Endothelial cell of umbilical vein (primary cell): Measurements from ENCODE around the gene NFATC2. TPM values are rescaled to one million over a fixed set of nuclear protein-coding genes. Genes with fewer than 3 reads are reported as not detected.

Source experiments
- BruUV-seq: library from RNA; stranded (reverse); fragments of 400-500 nt; replicated peaks from 2 replicates; lab custom pipeline; 2021; lab: Mats Ljungman, UMichigan
- CTCF ChIA-PET: fragments of 300-600, 350-600 bp; sonication (Branson Sonifier 250); formaldehyde crosslinking; loops from one replicate; lab custom pipeline; 2021; ENCODE audit warnings: antibody characterized with exemption, inconsistent platforms; lab: Charles Lee
- POLR2A ChIA-PET: fragments of 300-600, 350-600 bp; sonication (Branson Sonifier 250); formaldehyde crosslinking; loops from one replicate; lab custom pipeline; 2021; ENCODE audit warnings: antibody characterized with exemption, inconsistent platforms; lab: Charles Lee
- DNase-seq: peaks from one replicate; pipeline ENCODE4 v3.0.0-alpha.2; 2011; ENCODE audit warnings: low read depth, low spot score
- FAIRE-seq: peaks from 2 replicates; lab custom pipeline; 2011; peaks lifted over from hg19 to GRCh38; lab: Jason Lieb, UNC
- H2AFZ ChIP-seq: 2 replicates; pipeline ENCODE4 v1.6.0; 2012; ENCODE audit warnings: low read depth, low read length, control low read depth, inconsistent platforms
- H3K27ac ChIP-seq: 2 replicates; pipeline ENCODE4 v1.5.1; 2011; ENCODE audit warnings: low read depth, mild to moderate bottlenecking, control low read depth, low read length, moderate library complexity; ENCODE audit not compliant: insufficient read depth
- H3K27me3 ChIP-seq, 2 experiments: 2 replicates each; pipeline versions ENCODE4 v1.6.0 to v1.6.1; 2011; ENCODE audit warnings: low read length in 2 of 2, mixed read lengths in 1 of 2; ENCODE audit not compliant: control insufficient read depth in 2 of 2, insufficient read depth in 2 of 2
- H3K36me3 ChIP-seq, 2 experiments: 2 replicates in 1 of 2; 3 replicates in 1 of 2; pipeline ENCODE4 v1.5.1; 2011; ENCODE audit warnings: low read length in 2 of 2, mild to moderate bottlenecking in 1 of 2, moderate library complexity in 1 of 2; ENCODE audit not compliant: control insufficient read depth in 2 of 2, insufficient read depth in 2 of 2; ENCODE audit errors: extremely low read depth in 1 of 2
- H3K4me1 ChIP-seq: 3 replicates; pipeline ENCODE4 v1.5.1; 2011; ENCODE audit warnings: mild to moderate bottlenecking, low read length; ENCODE audit not compliant: control insufficient read depth, insufficient read depth; ENCODE audit errors: extremely low read depth
- H3K4me2 ChIP-seq: 2 replicates; pipeline ENCODE4 v1.6.1; 2011; ENCODE audit warnings: low read length, control low read depth, mixed read lengths; ENCODE audit not compliant: insufficient read depth
- H3K4me3 ChIP-seq, 3 experiments: fragments of 200-600 bp in 1 of 3; sonication (generic), shearing (Covaris generic) in 1 of 3; replicated peaks in 1 of 3; 2 replicates each; pipeline ENCODE4 v1.5.1; 2011 to 2016; ENCODE audit warnings: control low read depth in 3 of 3, low read length in 3 of 3, mild to moderate bottlenecking in 2 of 3, inconsistent platforms in 1 of 3, low read depth in 1 of 3, moderate library complexity in 1 of 3; ENCODE audit not compliant: insufficient read depth in 1 of 3
- H3K79me2 ChIP-seq: 2 replicates; pipeline ENCODE4 v1.6.0; 2012; ENCODE audit warnings: low read length, inconsistent platforms; ENCODE audit not compliant: control insufficient read depth, insufficient read depth
- H3K9ac ChIP-seq: replicated peaks from 2 replicates; pipeline ENCODE3; 2011; ENCODE audit warnings: low read length, control low read depth; ENCODE audit not compliant: insufficient read depth; ENCODE audit errors: extremely low read depth
- H3K9me1 ChIP-seq: replicated peaks from 3 replicates; pipeline ENCODE4 v1.6.0; 2011; ENCODE audit warnings: mild to moderate bottlenecking, low read length; ENCODE audit not compliant: control insufficient read depth, insufficient read depth; ENCODE audit errors: extremely low read depth
- H3K9me3 ChIP-seq: replicated peaks from 2 replicates; pipeline ENCODE4 v1.5.1; 2012; ENCODE audit warnings: low read length, inconsistent platforms; ENCODE audit not compliant: control insufficient read depth, insufficient read depth
- H4K20me1 ChIP-seq: replicated peaks from 2 replicates; pipeline ENCODE3; 2011; ENCODE audit warnings: mild to moderate bottlenecking, low read length; ENCODE audit not compliant: control insufficient read depth, insufficient read depth; ENCODE audit errors: extremely low read depth
- EZH2 ChIP-seq: IDR thresholded peaks from 2 replicates; pipeline ENCODE4 v1.6.1; 2012; ENCODE audit warnings: borderline replicate concordance, low read depth, mild to moderate bottlenecking, moderate library complexity, low read length, inconsistent platforms; ENCODE audit not compliant: severe bottlenecking
- GATA2 ChIP-seq: IDR thresholded peaks from 2 replicates; pipeline ENCODE4 v1.7.0; 2011; ENCODE audit warnings: low read depth, mild to moderate bottlenecking, moderate library complexity, mixed read lengths, low read length; ENCODE audit not compliant: insufficient read length, insufficient read depth
- MYC ChIP-seq: IDR thresholded peaks from one replicate; pipeline ENCODE4 v1.6.1; 2011; ENCODE audit warnings: mild to moderate bottlenecking, low read depth, low read length
- POLR2AphosphoS5 ChIP-seq: IDR thresholded peaks from 2 replicates; pipeline ENCODE4 v1.6.1; 2012; ENCODE audit warnings: low read depth, mild to moderate bottlenecking, control low read depth, low read length, moderate library complexity; ENCODE audit not compliant: insufficient read depth
- dilution Hi-C: fragments of 300-500 bp; cut with MboI; formaldehyde crosslinking; loops from one replicate; pipeline ENCODE4 v1.15.0; 2019; ENCODE audit warnings: low sequenced_read_pairs; ENCODE audit not compliant: extremely low pct_ligation_motif_present
- intact Hi-C: fragments of 100-400 bp; cut with micrococcal nuclease; formaldehyde crosslinking; loops from one replicate; pipeline ENCODE4 v1.10.0; 2022
- polyA plus RNA-seq, 4 experiments: library from polyadenylated mRNA; depleted of rRNA in 3 of 4; stranded (reverse) in 3 of 4; unstranded in 1 of 4; fragments of >200 nt; gene quantifications; 2 replicates each; pipeline versions ENCODE4 v1.2.1 to v1.2.3, GENCODE V29; 2011 to 2012; ENCODE audit warnings: missing spikeins in 1 of 4
- total RNA-seq: library from RNA; stranded (reverse); gene quantifications from 2 replicates; pipeline ENCODE4 v1.2.3, GENCODE V29; 2021

Gene NFATC2
- total and polyA plus RNA-seq, 2 donors (not counting 3 experiments of a cell fraction or from before 2014, with no cell fraction given) = 3.1 to 13.0 TPM

GRCh38 chr20:51510936-51511605 lies 31.4 kb downstream of the NFATC2 start:
- no peak for TF ChIP-seq EZH2
- H4K20me1 ChIP-seq = no peaks in the 10 kb centered on the region
- H3K4me2 ChIP-seq = no peak overlapping the region
- H3K27ac ChIP-seq = no peak overlapping the region
- H2AFZ ChIP-seq = no peak overlapping the region
- FAIRE-seq (no peak), DNase-seq (no peak)
- H3K79me2 ChIP-seq = no peaks in the 10 kb centered on the region
- no peaks in the 10 kb centered on the region for H3K9me3 ChIP-seq
- BruUV-seq = no TSS peak
- ChIA-PET POLR2A (no interaction called here), CTCF (interaction anchor here (1.2 kb wide), 1 partner anchor 19 kb away, joined by 3 read pairs; no protein-coding TSS in a partner anchor)
- intact Hi-C loops (no loop called here), dilution Hi-C loops (no loop called here)
- H3K4me1 ChIP-seq = no peaks in the 10 kb centered on the region
- peaks cover 0 to 4% of the 10 kb centered on the region in 2 experiments for H3K36me3 ChIP-seq
- H3K9me1 ChIP-seq = no peaks in the 10 kb centered on the region
- H3K4me3 ChIP-seq = no peak overlapping the region
- no peak overlapping the region for H3K9ac ChIP-seq
- H3K27me3 ChIP-seq = no peaks in the 10 kb centered on the region

- no peaks in the 10 kb centered on the region for H3K9me3 ChIP-seq
- BruUV-seq = no TSS peak
- ChIA-PET POLR2A (no interaction called here), CTCF (interaction anchor here (1.2 kb wide), 1 partner anchor 18 kb away, joined by 3 read pairs; no protein-coding TSS in a partner anchor)
- no peak overlapping the region for H3K9ac ChIP-seq
- H3K4me3 ChIP-seq = no peak overlapping the region
- TF ChIP-seq POLR2AphosphoS5 (no peak), MYC (no peak), GATA2 (no peak)
- intact Hi-C loops (no loop called here), dilution Hi-C loops (no loop called here)
- H3K4me1 ChIP-seq = no peaks in the 10 kb centered on the region
- FAIRE-seq (no peak), DNase-seq (no peak)
- no peaks in the 10 kb centered on the region for H3K79me2 ChIP-seq
- no peaks in the 10 kb centered on the region for H3K27me3 ChIP-seq
- H4K20me1 ChIP-seq = no peaks in the 10 kb centered on the region
- H2AFZ ChIP-seq = no peak overlapping the region
- H3K36me3 ChIP-seq = peaks cover 0 to 4% of the 10 kb centered on the region in 2 experiments
- no peaks in the 10 kb centered on the region for H3K9me1 ChIP-seq
- no peak overlapping the region for H3K4me2 ChIP-seq
- H3K27ac ChIP-seq = no peak overlapping the region
Measured at GRCh38 chr20:51510169-51510568, 32.4 kb downstream of the NFATC2 start.
